Lower leg skin (tissue), 3 donors: ENCODE results near the gene WDR70.

Experiments
- CTCF ChIP-seq, 3 donors: fragments of 450-650 bp; IDR thresholded peaks; one replicate each; pipeline ENCODE4 v1.5.1; 2016; ENCODE audit warnings: antibody characterized with exemption in 3 of 3, mild to moderate bottlenecking in 3 of 3, moderate library complexity in 2 of 3
- POLR2A ChIP-seq, 2 donors: fragments of 450-650 bp; IDR thresholded peaks; one replicate each; pipeline ENCODE4 v1.6.1; 2016 to 2017; ENCODE audit warnings: antibody characterized with exemption in 2 of 2, mild to moderate bottlenecking in 1 of 2, moderate library complexity in 1 of 2

- TF ChIP-seq CTCF (IDR thresholded peaks at IDR 0.05) = no peak
- no peak for TF ChIP-seq POLR2A (IDR thresholded peaks at IDR 0.05)
These were observed 336.2 kb downstream of the WDR70 start for GRCh38 chr5:37715361-37715760.
